GM12892 (cell line): ENCODE data around the gene TTLL11.

Experiments
- POLR2A ChIP-seq: IDR thresholded peaks from 2 replicates; pipeline ENCODE4 v1.6.1; 2011; ENCODE audit warnings: low read depth, low read length, control low read depth
- POLR2AphosphoS5 ChIP-seq: IDR thresholded peaks from 2 replicates; pipeline ENCODE4 v1.6.1; 2011; ENCODE audit warnings: low read depth, low read length, control low read depth

GRCh38 chr9:122097679-122098315 is 4.7 kb upstream of the TTLL11 start:
- TF ChIP-seq POLR2AphosphoS5 (no peak), POLR2A (no peak)
